Stomach smooth muscle (tissue), 2 donors: Measurements from ENCODE around the gene ERG28.

Source experiments
- H3K27ac ChIP-seq: one replicate; pipeline ENCODE4 v1.7.0; 2013; ENCODE audit warnings: mild to moderate bottlenecking, low read length, inconsistent platforms
- H3K27me3 ChIP-seq, 2 donors: one replicate each; pipeline ENCODE4 v1.7.0; 2013; ENCODE audit warnings: low read length in 2 of 2; ENCODE audit not compliant: insufficient read depth in 2 of 2, control insufficient read depth in 1 of 2
- H3K36me3 ChIP-seq, 2 donors: one replicate each; pipeline ENCODE4 v1.7.0; 2013; ENCODE audit warnings: low read length in 2 of 2; ENCODE audit not compliant: control insufficient read depth in 2 of 2, insufficient read depth in 2 of 2
- H3K4me1 ChIP-seq: one replicate; pipeline ENCODE4 v1.7.0; 2013; ENCODE audit warnings: low read length; ENCODE audit not compliant: control insufficient read depth, insufficient read depth
- H3K4me3 ChIP-seq, 2 donors: one replicate each; pipeline ENCODE4 v1.7.0; 2013; ENCODE audit warnings: low read length in 2 of 2
- H3K9ac ChIP-seq, 2 donors: one replicate each; pipeline ENCODE4 v1.7.0; 2013; ENCODE audit warnings: low read length in 2 of 2, mild to moderate bottlenecking in 1 of 2
- H3K9me3 ChIP-seq, 2 donors: one replicate each; pipeline ENCODE4 v1.7.0; 2013; ENCODE audit warnings: low read length in 2 of 2; ENCODE audit not compliant: control insufficient read depth in 2 of 2
- donor health status: healthy.
- donor health status: Pancreatic carcinoma.

ERG28 gene

DNA sequence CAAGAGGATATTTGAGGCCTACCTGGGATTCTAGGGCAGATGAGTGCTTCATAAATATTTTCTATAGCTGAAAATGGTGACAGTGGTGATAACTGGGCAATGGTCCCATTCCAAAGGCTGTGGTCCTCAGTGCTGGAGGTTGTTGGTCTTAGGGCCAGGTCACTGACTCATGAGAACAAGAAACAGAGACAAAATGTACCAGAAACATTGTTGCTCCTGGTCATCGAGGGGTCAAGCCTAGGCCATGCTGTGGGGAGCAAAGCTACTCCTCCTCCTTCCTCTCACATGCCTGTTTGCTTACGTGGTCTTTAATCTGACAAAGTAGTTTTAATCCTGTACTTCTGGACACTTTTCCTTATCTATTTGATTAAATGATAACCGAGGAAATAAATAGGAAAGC lies 33.8 kb downstream of the ERG28 start:
- H3K27ac ChIP-seq = no peak overlapping the region
- H3K36me3 ChIP-seq = no peaks in the 10 kb centered on the region
- H3K9ac ChIP-seq = no peak overlapping the region

GRCh38 chr14:75626396-75626795 lies 34.3 kb downstream of the ERG28 start:
- Histone ChIP-seq H3K27me3 (no peaks in the 10 kb centered on the region), H3K36me3 (no peaks in the 10 kb centered on the region), H3K9ac (no peak overlapping the region), H3K9me3 (no peaks in the 10 kb centered on the region), H3K4me3 (no peak overlapping the region), H3K4me1 (no peaks in the 10 kb centered on the region), H3K27ac (no peak overlapping the region)

More for the DNA sequence above, 33.8 kb downstream of the ERG28 start:
- Histone ChIP-seq H3K27me3 (no peaks in the 10 kb centered on the region), H3K4me1 (no peaks in the 10 kb centered on the region), H3K4me3 (no peak overlapping the region), H3K9me3 (no peaks in the 10 kb centered on the region)

DNA sequence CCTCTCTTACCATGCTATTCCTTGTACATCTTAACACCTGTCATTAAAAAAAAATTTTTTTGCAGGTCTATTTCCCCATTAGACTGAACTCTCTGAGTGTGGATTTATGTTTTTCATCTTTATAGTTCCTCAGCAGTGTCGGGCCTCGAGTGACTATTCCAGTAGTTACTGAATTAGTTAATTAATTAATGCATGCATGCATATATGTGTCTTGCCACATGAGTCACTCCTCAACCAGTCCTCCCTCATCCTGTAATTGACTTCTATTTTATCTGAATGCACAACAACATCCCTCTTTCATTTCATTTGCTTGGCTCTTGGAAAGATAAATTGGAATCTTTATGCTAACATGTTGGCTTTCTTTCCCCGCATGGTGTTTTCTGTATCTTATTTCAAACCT lies 35.6 kb downstream of the ERG28 start:
- no peaks in the 10 kb centered on the region for H3K9me3 ChIP-seq
- H3K27ac ChIP-seq = no peak overlapping the region
- no peaks in the 10 kb centered on the region for H3K4me1 ChIP-seq
- no peaks in the 10 kb centered on the region for H3K27me3 ChIP-seq
- no peak overlapping the region for H3K9ac ChIP-seq
- H3K4me3 ChIP-seq = no peak overlapping the region
- no peaks in the 10 kb centered on the region for H3K36me3 ChIP-seq

GRCh38 chr14:75619548-75619947 lies 41.1 kb downstream of the ERG28 start:
- Histone ChIP-seq H3K9ac (no peak overlapping the region), H3K36me3 (no peaks in the 10 kb centered on the region), H3K4me3 (no peak overlapping the region), H3K9me3 (no peaks in the 10 kb centered on the region), H3K4me1 (peaks cover 3% of the 10 kb centered on the region), H3K27ac (no peak overlapping the region), H3K27me3 (no peaks in the 10 kb centered on the region)

DNA sequence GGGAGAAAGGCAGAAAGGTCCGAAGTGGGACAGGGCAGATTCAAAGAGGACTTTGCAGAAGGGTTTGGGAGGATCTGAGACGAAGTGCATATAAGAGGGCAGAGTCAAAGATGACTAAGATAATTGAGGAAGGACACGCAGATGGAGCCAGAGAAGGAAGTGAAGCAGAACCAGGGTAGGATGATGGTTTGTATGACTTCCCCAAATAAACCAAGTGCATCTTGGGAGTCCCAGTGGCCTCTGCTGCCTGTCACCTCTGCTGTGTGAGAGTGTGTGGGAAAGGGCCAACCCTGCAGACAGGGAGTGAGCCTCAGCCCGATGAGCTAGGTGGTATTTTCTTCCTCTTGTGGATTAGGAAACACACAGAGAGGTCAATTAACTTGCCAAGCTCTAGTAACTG lies 45.5 kb downstream of the ERG28 start:
- peaks cover 3% of the 10 kb centered on the region for H3K4me1 ChIP-seq
- no peaks in the 10 kb centered on the region for H3K9me3 ChIP-seq
- H3K9ac ChIP-seq = no peak overlapping the region
- no peaks in the 10 kb centered on the region for H3K27me3 ChIP-seq
- no peak overlapping the region for H3K4me3 ChIP-seq
- no peaks in the 10 kb centered on the region for H3K36me3 ChIP-seq
- no peak overlapping the region for H3K27ac ChIP-seq

DNA sequence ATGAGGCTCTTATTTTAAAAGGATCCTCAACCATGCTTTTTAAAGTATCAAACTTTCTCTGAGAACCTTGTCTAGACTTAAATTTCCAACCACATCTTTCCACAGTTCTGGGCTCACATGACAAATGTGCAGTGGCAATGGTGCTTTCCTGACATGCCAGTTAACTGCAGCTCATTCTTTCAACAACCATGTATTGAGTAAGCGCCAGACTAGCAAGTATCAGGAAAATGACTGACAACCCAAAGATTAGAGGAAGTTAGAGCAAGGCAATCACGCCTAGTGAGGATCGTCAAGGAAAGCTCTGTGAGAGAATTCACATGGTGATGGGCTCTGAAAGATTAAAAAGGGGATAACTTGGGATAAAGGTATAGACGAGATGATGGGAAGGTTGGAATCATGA lies 46.5 kb downstream of the ERG28 start:
- Histone ChIP-seq H3K27me3 (no peaks in the 10 kb centered on the region), H3K4me1 (no peaks in the 10 kb centered on the region), H3K9ac (no peak overlapping the region), H3K36me3 (no peaks in the 10 kb centered on the region), H3K27ac (no peak overlapping the region), H3K9me3 (no peaks in the 10 kb centered on the region), H3K4me3 (no peak overlapping the region)

- Histone ChIP-seq H3K27me3 (no peaks in the 10 kb centered on the region), H3K9ac (no peak overlapping the region), H3K4me1 (no peaks in the 10 kb centered on the region), H3K36me3 (no peaks in the 10 kb centered on the region), H3K27ac (no peak overlapping the region), H3K9me3 (no peaks in the 10 kb centered on the region), H3K4me3 (no peak overlapping the region)
These were observed 48.5 kb downstream of the ERG28 start for GRCh38 chr14:75612157-75612556.

GRCh38 chr14:75610834-75611233 lies 49.8 kb downstream of the ERG28 start:
- Histone ChIP-seq H3K4me3 (no peak overlapping the region), H3K9me3 (no peaks in the 10 kb centered on the region), H3K36me3 (no peaks in the 10 kb centered on the region), H3K4me1 (no peaks in the 10 kb centered on the region), H3K27me3 (no peaks in the 10 kb centered on the region), H3K27ac (no peak overlapping the region), H3K9ac (no peak overlapping the region)

GRCh38 chr14:75609606-75610475 lies 50.8 kb downstream of the ERG28 start:
- Histone ChIP-seq H3K4me1 (no peaks in the 10 kb centered on the region), H3K4me3 (no peak overlapping the region)

DNA sequence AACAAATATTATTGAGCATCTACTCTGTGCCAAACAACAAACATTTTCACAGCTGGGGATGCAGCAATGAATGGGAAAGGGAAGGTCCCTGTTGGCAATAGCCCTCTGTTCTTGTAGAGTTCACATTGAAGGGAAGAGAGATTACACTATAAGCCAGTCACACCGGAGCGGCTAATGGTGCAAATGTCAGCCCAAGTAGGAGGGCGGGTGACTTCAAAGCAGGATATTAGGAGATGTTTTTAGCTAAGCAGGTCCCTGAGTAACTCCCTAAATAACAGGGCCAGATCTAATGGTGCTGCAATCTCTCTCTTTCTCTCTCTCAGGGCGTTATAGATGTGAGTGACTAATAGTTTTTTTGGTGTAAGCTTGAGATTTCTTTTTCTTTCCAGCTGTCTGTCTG lies 51.6 kb downstream of the ERG28 start:
- Histone ChIP-seq H3K9ac (no peak overlapping the region), H3K27me3 (no peaks in the 10 kb centered on the region), H3K4me3 (no peak overlapping the region), H3K36me3 (no peaks in the 10 kb centered on the region), H3K9me3 (no peaks in the 10 kb centered on the region), H3K4me1 (no peaks in the 10 kb centered on the region), H3K27ac (no peak overlapping the region)

More at GRCh38 chr14:75609606-75610475, 50.8 kb downstream of the ERG28 start:
- Histone ChIP-seq H3K27ac (no peak overlapping the region), H3K36me3 (no peaks in the 10 kb centered on the region), H3K9me3 (no peaks in the 10 kb centered on the region), H3K9ac (no peak overlapping the region), H3K27me3 (no peaks in the 10 kb centered on the region)

DNA sequence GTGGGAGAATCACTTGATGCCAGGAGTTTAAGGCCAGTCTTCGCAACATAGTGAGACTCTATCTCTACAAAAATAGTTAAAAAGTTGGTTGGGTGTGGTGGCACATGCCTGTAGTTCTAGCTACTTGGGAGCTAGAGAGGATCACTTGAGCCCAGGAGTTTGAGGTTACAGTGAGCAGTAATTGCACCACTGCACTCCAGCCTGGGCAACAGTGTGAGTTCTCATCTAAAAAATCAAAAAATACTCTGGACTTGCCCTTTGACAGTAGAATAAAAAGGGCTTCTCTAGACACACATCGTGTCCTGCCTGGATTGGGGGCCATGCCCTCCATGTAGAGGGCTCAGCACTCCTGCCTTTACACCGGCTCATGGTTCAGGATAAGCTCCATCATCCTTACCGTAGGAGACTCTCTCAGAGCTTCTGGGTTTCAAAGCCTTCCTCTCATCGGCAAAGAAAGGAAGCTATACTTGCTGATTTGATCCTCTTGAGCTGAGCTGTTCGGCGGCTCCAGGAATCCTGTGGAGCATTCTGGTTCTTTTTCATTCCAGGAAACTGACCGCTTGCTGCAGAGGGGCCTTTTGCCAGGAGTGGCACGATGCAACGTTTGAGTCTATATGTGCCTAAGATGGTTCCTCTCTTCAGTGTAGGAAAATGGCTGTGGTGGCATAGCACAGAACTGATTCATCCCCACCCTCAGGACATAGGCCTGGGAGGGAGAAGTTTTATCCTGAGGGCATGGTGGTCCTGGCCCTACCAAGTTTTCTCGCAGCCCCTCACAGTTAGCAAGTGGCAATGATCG lies 52.6 kb downstream of the ERG28 start:
- no peaks in the 10 kb centered on the region for H3K4me1 ChIP-seq
- no peak overlapping the region for H3K27ac ChIP-seq
- H3K4me3 ChIP-seq = no peak overlapping the region
- no peak overlapping the region for H3K9ac ChIP-seq
- no peaks in the 10 kb centered on the region for H3K27me3 ChIP-seq
- no peaks in the 10 kb centered on the region for H3K9me3 ChIP-seq
- H3K36me3 ChIP-seq = no peaks in the 10 kb centered on the region
